GM23338 (cell line): ENCODE data around the gene PVALB. TPM values are rescaled to one million over a fixed set of nuclear protein-coding genes. Genes with fewer than 3 reads are reported as not detected.

ENCODE experiments used
- ATAC-seq: fragments of 200-7000 bp; cut with Tn5 transposase; 3 replicates; pipeline ENCODE4 v1.9.1; 2020
- DNase-seq: peaks from one replicate; pipeline ENCODE4 v3.0.0-alpha.2; 2015; ENCODE audit warnings: low spot score
- H2AFZ ChIP-seq: fragments of 200-600 bp; sonication (generic); 2 replicates; pipeline ENCODE4 v1.8.0; 2016; ENCODE audit warnings: antibody characterized with exemption, mild to moderate bottlenecking, moderate library complexity
- H3F3A ChIP-seq: fragments of 200-600 bp; sonication (generic); replicated peaks from 2 replicates; pipeline ENCODE4 v1.8.0; 2017; ENCODE audit warnings: antibody characterized with exemption, mixed run types, low read depth
- H3K27ac ChIP-seq: fragments of 200-600 bp; sonication (generic); 2 replicates; pipeline ENCODE4 v1.6.1; 2016; ENCODE audit warnings: low read depth
- H3K27me3 ChIP-seq: fragments of 200-600 bp; sonication (generic); 2 replicates; pipeline ENCODE4 v1.8.0; 2016; ENCODE audit warnings: mild to moderate bottlenecking, mixed run types, moderate library complexity; ENCODE audit not compliant: insufficient read depth
- H3K36me3 ChIP-seq: fragments of 200-600 bp; sonication (generic); 2 replicates; pipeline ENCODE4 v1.8.0; 2016; ENCODE audit warnings: mild to moderate bottlenecking; ENCODE audit not compliant: insufficient read depth
- H3K4me1 ChIP-seq: fragments of 200-600 bp; sonication (generic); 2 replicates; pipeline ENCODE4 v1.8.0; 2016; ENCODE audit warnings: mild to moderate bottlenecking, moderate library complexity; ENCODE audit not compliant: insufficient read depth
- H3K4me2 ChIP-seq: fragments of 200-600 bp; sonication (generic); 2 replicates; pipeline ENCODE4 v1.7.1; 2017; ENCODE audit warnings: mixed run types
- H3K4me3 ChIP-seq: fragments of 200-600 bp; sonication (generic); 2 replicates; pipeline ENCODE4 v1.6.1; 2016; ENCODE audit warnings: mixed run types
- H3K79me2 ChIP-seq: fragments of 200-600 bp; sonication (generic); replicated peaks from 2 replicates; pipeline ENCODE4 v1.8.0; 2017; ENCODE audit warnings: mild to moderate bottlenecking; ENCODE audit not compliant: insufficient read depth
- H3K9me2 ChIP-seq: fragments of 200-600 bp; sonication (generic); 2 replicates; pipeline ENCODE4 v1.8.0; 2017; ENCODE audit not compliant: insufficient read depth
- H4K20me1 ChIP-seq: fragments of 200-600 bp; sonication (generic); replicated peaks from 2 replicates; pipeline ENCODE4 v1.8.0; 2017; ENCODE audit warnings: mild to moderate bottlenecking; ENCODE audit not compliant: insufficient read depth
- H3K27ac Mint-ChIP-seq: 2 replicates; pipeline ENCODE4 v1.8.0; 2020; ENCODE audit warnings: inconsistent platforms, mild to moderate bottlenecking, moderate library complexity, mixed read lengths
- H3K27me3 Mint-ChIP-seq: 3 replicates; pipeline ENCODE4 v1.8.0; 2022; ENCODE audit warnings: low read depth, mild to moderate bottlenecking, moderate library complexity, mixed read lengths, inconsistent platforms; ENCODE audit not compliant: insufficient read depth, poor library complexity
- H3K36me3 Mint-ChIP-seq: 3 replicates; pipeline ENCODE4 v1.8.0; 2021; ENCODE audit warnings: low read depth, mild to moderate bottlenecking, inconsistent platforms, moderate library complexity, mixed read lengths
- H3K4me1 Mint-ChIP-seq: 3 replicates; pipeline ENCODE4 v1.8.0; 2020; ENCODE audit warnings: mild to moderate bottlenecking, inconsistent platforms, mixed read lengths
- H3K4me3 Mint-ChIP-seq: 3 replicates; pipeline ENCODE4 v1.8.0; 2021; ENCODE audit warnings: moderate library complexity, mild to moderate bottlenecking, inconsistent platforms, mixed read lengths
- H3K9me3 Mint-ChIP-seq: 3 replicates; pipeline ENCODE4 v1.8.0; 2020; ENCODE audit warnings: moderate library complexity, mild to moderate bottlenecking, inconsistent platforms, mixed read lengths
- CREB1 ChIP-seq: fragments of 250-450 bp; sonication (Bioruptor Pico); IDR thresholded peaks from 2 replicates; pipeline ENCODE4 v1.5.0; 2020; ENCODE audit warnings: low read depth, mild to moderate bottlenecking, moderate library complexity
- ETS1 ChIP-seq: IDR thresholded peaks from 2 replicates; pipeline ENCODE4 v1.6.1; 2016; ENCODE audit warnings: antibody characterized with exemption
- EZH2 ChIP-seq: fragments of 200-600 bp; sonication (generic); IDR thresholded peaks from one replicate; pipeline ENCODE4 v1.8.0; 2017; ENCODE audit warnings: antibody characterized with exemption, mild to moderate bottlenecking, low read depth; ENCODE audit not compliant: unreplicated experiment
- EZH2phosphoT487 ChIP-seq: fragments of 200-600 bp; sonication (generic); IDR thresholded peaks from one replicate; pipeline ENCODE4 v1.8.1; 2018; ENCODE audit warnings: antibody characterized with exemption; ENCODE audit not compliant: unreplicated experiment
- JUNB ChIP-seq: IDR thresholded peaks from one replicate; pipeline ENCODE4 v1.6.1; 2016; ENCODE audit warnings: antibody characterized with exemption; ENCODE audit not compliant: unreplicated experiment
- NANOG ChIP-seq: IDR thresholded peaks from 2 replicates; pipeline ENCODE4 v1.6.1; 2016; ENCODE audit warnings: antibody characterized with exemption, borderline replicate concordance
- POLR2AphosphoS5 ChIP-seq: IDR thresholded peaks from 2 replicates; pipeline ENCODE4 v1.6.1; 2016; ENCODE audit warnings: antibody characterized with exemption, low read depth
- REST ChIP-seq: IDR thresholded peaks from one replicate; pipeline ENCODE4 v1.6.1; 2018; ENCODE audit warnings: antibody characterized with exemption; ENCODE audit not compliant: unreplicated experiment
- STAT1 ChIP-seq: IDR thresholded peaks from one replicate; pipeline ENCODE4 v1.6.1; 2016; ENCODE audit warnings: antibody characterized with exemption; ENCODE audit not compliant: unreplicated experiment
- ZNF114 ChIP-seq: fragments of 250-450 bp; sonication (Bioruptor Pico); IDR thresholded peaks from 2 replicates; pipeline ENCODE4 v1.5.0; 2020; ENCODE audit warnings: mild to moderate bottlenecking, moderate library complexity
- ZNF331 ChIP-seq: fragments of 250-450 bp; sonication (Bioruptor Pico); IDR thresholded peaks from 2 replicates; pipeline ENCODE4 v1.5.0; 2020; ENCODE audit warnings: low read depth, mild to moderate bottlenecking, moderate library complexity
- polyA plus RNA-seq: library from polyadenylated mRNA; unstranded; fragments of >200 nt; fragmentation: Nextera tagmentation; extraction: Ambion mirVana; gene quantifications from 2 replicates; pipeline ENCODE4 v1.2.1, GENCODE V29; 2016
- total RNA-seq: library from RNA; depleted of rRNA; stranded (reverse); fragments of >200 nt; shearing (Covaris generic); gene quantifications from 2 replicates; pipeline ENCODE4 v1.2.3, GENCODE V29; 2014
- TF ChIP-seq, protein P1 (sequence below): fragments of 250-450 bp; sonication (Bioruptor Pico); IDR thresholded peaks from 2 replicates; pipeline ENCODE4 v1.5.0; 2020; ENCODE audit warnings: mild to moderate bottlenecking, moderate library complexity
- TF ChIP-seq, protein P2 (sequence below), 2 experiments: fragments of 200-600 bp in 1 of 2; sonication (generic) in 1 of 2; conservative IDR thresholded peaks; 2 replicates each; pipeline versions ENCODE4 v1.5.1 to v1.6.1; 2016 to 2017; ENCODE audit warnings: antibody characterized with exemption in 2 of 2, low read depth in 2 of 2, mild to moderate bottlenecking in 2 of 2, moderate library complexity in 1 of 2

PVALB gene
- total and polyA plus RNA-seq, 2 experiments from 2014 or later: 7.9 TPM; not detected in 1

DNA sequence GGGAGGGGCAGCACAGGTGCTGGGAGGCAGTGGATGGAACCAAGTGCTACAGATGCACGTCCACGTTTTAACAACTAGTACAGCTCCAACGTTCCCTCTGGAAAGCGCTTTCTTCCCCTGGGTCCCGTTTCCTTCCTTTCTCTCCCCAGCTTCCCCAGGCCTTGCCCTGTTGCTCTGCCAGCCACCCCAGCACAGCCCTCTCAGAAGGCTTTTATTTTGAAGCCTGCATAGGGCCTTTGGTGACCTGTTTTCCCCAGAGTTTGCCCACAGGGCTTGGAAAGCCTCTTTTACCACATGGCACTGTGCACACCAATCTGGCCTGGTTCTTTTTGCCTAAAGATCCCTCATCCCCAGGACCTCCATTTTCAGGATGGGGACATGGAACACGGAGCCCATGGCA lies 30.1 kb upstream of the PVALB start:
- H3K27ac ChIP-seq: no peak overlapping the region
- no peak overlapping the region for H3K4me3 Mint-ChIP-seq
- H4K20me1 ChIP-seq: no peaks in the 10 kb centered on the region
- no peaks in the 10 kb centered on the region for H3K36me3 ChIP-seq
- H3K9me3 Mint-ChIP-seq: no peaks in the 10 kb centered on the region
- H3K9me2 ChIP-seq: no peaks in the 10 kb centered on the region
- peaks cover 6% of the 10 kb centered on the region; the same call in 2 of the 3 replicates for H3K4me1 Mint-ChIP-seq
- ATAC-seq (no peak; the same call in 2 of the 3 replicates), DNase-seq (no peak)
- no peak overlapping the region for H3K27ac Mint-ChIP-seq
- H3K4me3 ChIP-seq: no peak overlapping the region
- no peak overlapping the region for H2AFZ ChIP-seq
- H3K36me3 Mint-ChIP-seq: no peaks in the 10 kb centered on the region
- H3K79me2 ChIP-seq: no peaks in the 10 kb centered on the region
- H3K4me2 ChIP-seq: no peak overlapping the region
- H3F3A ChIP-seq: no peaks in the 10 kb centered on the region
- TF ChIP-seq, protein P1, sequence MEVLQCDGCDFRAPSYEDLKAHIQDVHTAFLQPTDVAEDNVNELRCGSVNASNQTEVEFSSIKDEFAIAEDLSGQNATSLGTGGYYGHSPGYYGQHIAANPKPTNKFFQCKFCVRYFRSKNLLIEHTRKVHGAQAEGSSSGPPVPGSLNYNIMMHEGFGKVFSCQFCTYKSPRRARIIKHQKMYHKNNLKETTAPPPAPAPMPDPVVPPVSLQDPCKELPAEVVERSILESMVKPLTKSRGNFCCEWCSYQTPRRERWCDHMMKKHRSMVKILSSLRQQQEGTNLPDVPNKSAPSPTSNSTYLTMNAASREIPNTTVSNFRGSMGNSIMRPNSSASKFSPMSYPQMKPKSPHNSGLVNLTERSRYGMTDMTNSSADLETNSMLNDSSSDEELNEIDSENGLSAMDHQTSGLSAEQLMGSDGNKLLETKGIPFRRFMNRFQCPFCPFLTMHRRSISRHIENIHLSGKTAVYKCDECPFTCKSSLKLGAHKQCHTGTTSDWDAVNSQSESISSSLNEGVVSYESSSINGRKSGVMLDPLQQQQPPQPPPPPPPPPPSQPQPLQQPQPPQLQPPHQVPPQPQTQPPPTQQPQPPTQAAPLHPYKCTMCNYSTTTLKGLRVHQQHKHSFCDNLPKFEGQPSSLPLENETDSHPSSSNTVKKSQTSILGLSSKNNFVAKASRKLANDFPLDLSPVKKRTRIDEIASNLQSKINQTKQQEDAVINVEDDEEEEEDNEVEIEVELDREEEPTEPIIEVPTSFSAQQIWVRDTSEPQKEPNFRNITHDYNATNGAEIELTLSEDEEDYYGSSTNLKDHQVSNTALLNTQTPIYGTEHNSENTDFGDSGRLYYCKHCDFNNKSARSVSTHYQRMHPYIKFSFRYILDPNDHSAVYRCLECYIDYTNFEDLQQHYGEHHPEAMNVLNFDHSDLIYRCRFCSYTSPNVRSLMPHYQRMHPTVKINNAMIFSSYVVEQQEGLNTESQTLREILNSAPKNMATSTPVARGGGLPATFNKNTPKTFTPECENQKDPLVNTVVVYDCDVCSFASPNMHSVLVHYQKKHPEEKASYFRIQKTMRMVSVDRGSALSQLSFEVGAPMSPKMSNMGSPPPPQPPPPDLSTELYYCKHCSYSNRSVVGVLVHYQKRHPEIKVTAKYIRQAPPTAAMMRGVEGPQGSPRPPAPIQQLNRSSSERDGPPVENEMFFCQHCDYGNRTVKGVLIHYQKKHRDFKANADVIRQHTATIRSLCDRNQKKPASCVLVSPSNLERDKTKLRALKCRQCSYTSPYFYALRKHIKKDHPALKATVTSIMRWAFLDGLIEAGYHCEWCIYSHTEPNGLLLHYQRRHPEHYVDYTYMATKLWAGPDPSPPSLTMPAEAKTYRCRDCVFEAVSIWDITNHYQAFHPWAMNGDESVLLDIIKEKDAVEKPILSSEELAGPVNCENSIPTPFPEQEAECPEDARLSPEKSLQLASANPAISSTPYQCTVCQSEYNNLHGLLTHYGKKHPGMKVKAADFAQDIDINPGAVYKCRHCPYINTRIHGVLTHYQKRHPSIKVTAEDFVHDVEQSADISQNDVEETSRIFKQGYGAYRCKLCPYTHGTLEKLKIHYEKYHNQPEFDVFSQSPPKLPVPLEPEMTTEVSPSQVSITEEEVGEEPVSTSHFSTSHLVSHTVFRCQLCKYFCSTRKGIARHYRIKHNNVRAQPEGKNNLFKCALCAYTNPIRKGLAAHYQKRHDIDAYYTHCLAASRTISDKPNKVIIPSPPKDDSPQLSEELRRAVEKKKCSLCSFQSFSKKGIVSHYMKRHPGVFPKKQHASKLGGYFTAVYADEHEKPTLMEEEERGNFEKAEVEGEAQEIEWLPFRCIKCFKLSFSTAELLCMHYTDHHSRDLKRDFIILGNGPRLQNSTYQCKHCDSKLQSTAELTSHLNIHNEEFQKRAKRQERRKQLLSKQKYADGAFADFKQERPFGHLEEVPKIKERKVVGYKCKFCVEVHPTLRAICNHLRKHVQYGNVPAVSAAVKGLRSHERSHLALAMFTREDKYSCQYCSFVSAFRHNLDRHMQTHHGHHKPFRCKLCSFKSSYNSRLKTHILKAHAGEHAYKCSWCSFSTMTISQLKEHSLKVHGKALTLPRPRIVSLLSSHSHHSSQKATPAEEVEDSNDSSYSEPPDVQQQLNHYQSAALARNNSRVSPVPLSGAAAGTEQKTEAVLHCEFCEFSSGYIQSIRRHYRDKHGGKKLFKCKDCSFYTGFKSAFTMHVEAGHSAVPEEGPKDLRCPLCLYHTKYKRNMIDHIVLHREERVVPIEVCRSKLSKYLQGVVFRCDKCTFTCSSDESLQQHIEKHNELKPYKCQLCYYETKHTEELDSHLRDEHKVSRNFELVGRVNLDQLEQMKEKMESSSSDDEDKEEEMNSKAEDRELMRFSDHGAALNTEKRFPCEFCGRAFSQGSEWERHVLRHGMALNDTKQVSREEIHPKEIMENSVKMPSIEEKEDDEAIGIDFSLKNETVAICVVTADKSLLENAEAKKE (CRISPR knock-in tag): no peak
- TF ChIP-seq ZNF114 (CRISPR knock-in tag): no peak
- no peak for TF ChIP-seq NANOG
- no peak for TF ChIP-seq EZH2phosphoT487
- TF ChIP-seq ETS1: no peak
- TF ChIP-seq, protein P2, sequence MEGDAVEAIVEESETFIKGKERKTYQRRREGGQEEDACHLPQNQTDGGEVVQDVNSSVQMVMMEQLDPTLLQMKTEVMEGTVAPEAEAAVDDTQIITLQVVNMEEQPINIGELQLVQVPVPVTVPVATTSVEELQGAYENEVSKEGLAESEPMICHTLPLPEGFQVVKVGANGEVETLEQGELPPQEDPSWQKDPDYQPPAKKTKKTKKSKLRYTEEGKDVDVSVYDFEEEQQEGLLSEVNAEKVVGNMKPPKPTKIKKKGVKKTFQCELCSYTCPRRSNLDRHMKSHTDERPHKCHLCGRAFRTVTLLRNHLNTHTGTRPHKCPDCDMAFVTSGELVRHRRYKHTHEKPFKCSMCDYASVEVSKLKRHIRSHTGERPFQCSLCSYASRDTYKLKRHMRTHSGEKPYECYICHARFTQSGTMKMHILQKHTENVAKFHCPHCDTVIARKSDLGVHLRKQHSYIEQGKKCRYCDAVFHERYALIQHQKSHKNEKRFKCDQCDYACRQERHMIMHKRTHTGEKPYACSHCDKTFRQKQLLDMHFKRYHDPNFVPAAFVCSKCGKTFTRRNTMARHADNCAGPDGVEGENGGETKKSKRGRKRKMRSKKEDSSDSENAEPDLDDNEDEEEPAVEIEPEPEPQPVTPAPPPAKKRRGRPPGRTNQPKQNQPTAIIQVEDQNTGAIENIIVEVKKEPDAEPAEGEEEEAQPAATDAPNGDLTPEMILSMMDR (conservative IDR thresholded peaks at IDR 0.05; ENCODE audit: low read depth in 2 of 2): no peak
- no peak for TF ChIP-seq JUNB
- TF ChIP-seq POLR2AphosphoS5: no peak
- no peak for TF ChIP-seq REST
- no peak for TF ChIP-seq EZH2
- TF ChIP-seq STAT1: no peak
- TF ChIP-seq ZNF331 (CRISPR knock-in tag): no peak
- TF ChIP-seq CREB1 (CRISPR knock-in tag): no peak
- H3K4me1 ChIP-seq: no peaks in the 10 kb centered on the region
- H3K27me3 ChIP-seq: no peaks in the 10 kb centered on the region
- H3K27me3 Mint-ChIP-seq: peaks cover 15% of the 10 kb centered on the region
